H1 (cell line): Measurements from ENCODE around the gene MYH7. TPM values are rescaled to one million over a fixed set of nuclear protein-coding genes. Genes with fewer than 3 reads are reported as not detected.
A peak's percentile ranks its signal among the peaks of the same experiment; 100 is the strongest.

ENCODE experiments used
- CTCF ChIA-PET: fragments of 300-600 bp; sonication (Branson Sonifier 250); formaldehyde crosslinking; loops from one replicate; lab custom pipeline; 2021; ENCODE audit not compliant: partially characterized antibody; lab: Charles Lee
- POLR2A ChIA-PET: fragments of 300-600 bp; sonication (Branson Sonifier 250); formaldehyde crosslinking; loops from one replicate; lab custom pipeline; 2021; ENCODE audit warnings: inconsistent platforms; ENCODE audit not compliant: partially characterized antibody; lab: Charles Lee
- DNase-seq, 2 experiments: peaks; one replicate each; pipeline versions ENCODE4 v3.0.0 to v3.0.0-alpha.2; 2010 to 2022; ENCODE audit warnings: low spot score in 2 of 2, low read depth in 1 of 2, mixed read lengths in 1 of 2
- FAIRE-seq: peaks from 2 replicates; lab custom pipeline; 2011; peaks lifted over from hg19 to GRCh38; lab: Jason Lieb, UNC
- H2AFZ ChIP-seq: 2 replicates; pipeline ENCODE4 v1.8.1; 2012; ENCODE audit warnings: low read length, inconsistent platforms
- H2AK5ac ChIP-seq: 2 replicates; pipeline ENCODE4 v1.6.1; 2013; ENCODE audit warnings: low read depth, low read length
- H2BK120ac ChIP-seq: replicated peaks from 2 replicates; pipeline ENCODE3; 2013; ENCODE audit warnings: low read depth, low read length, inconsistent platforms
- H2BK12ac ChIP-seq: 2 replicates; pipeline ENCODE4 v1.6.1; 2013; ENCODE audit warnings: low read depth, low read length
- H2BK15ac ChIP-seq: 2 replicates; pipeline ENCODE4 v1.6.1; 2013; ENCODE audit warnings: low read length
- H2BK20ac ChIP-seq: 2 replicates; pipeline ENCODE4 v1.6.1; 2013; ENCODE audit warnings: low read length
- H2BK5ac ChIP-seq: 2 replicates; pipeline ENCODE4 v1.6.1; 2013; ENCODE audit warnings: low read depth, low read length
- H3K14ac ChIP-seq: 2 replicates; pipeline ENCODE4 v1.6.1; 2013; ENCODE audit warnings: inconsistent platforms; ENCODE audit not compliant: insufficient read length
- H3K18ac ChIP-seq: 2 replicates; pipeline ENCODE4 v1.6.1; 2013; ENCODE audit warnings: low read length; ENCODE audit errors: extremely low read depth
- H3K23ac ChIP-seq: 2 replicates; pipeline ENCODE4 v1.6.1; 2013; ENCODE audit warnings: inconsistent platforms; ENCODE audit not compliant: insufficient read length
- H3K23me2 ChIP-seq: 2 replicates; pipeline ENCODE4 v1.6.1; 2013; ENCODE audit warnings: low read depth, low read length
- H3K27ac ChIP-seq: 2 replicates; pipeline ENCODE4 v1.6.1; 2011; ENCODE audit warnings: low read depth, low read length, inconsistent platforms
- H3K27me3 ChIP-seq, 4 experiments: replicated peaks in 1 of 4; 1 replicate in 1 of 4; 2 replicates in 3 of 4; pipeline versions ENCODE4 v1.6.1 to v1.8.1; 2011 to 2013; ENCODE audit warnings: low read length in 3 of 4, mild to moderate bottlenecking in 3 of 4, inconsistent platforms in 2 of 4, mixed read lengths in 2 of 4, moderate library complexity in 1 of 4; ENCODE audit not compliant: control insufficient read depth in 3 of 4, insufficient read depth in 3 of 4; ENCODE audit errors: extremely low read depth in 1 of 4
- H3K36me3 ChIP-seq, 4 experiments: 2 replicates each; pipeline versions ENCODE4 v1.6.1 to v1.8.1; 2011 to 2013; ENCODE audit warnings: mild to moderate bottlenecking in 4 of 4, low read length in 3 of 4, moderate library complexity in 2 of 4, control low read depth in 1 of 4, inconsistent platforms in 1 of 4; ENCODE audit not compliant: insufficient read depth in 4 of 4, control insufficient read depth in 2 of 4
- H3K4ac ChIP-seq: replicated peaks from 2 replicates; pipeline ENCODE3; 2013; ENCODE audit warnings: low read length, low read depth, mixed read lengths, inconsistent platforms; ENCODE audit not compliant: insufficient read length
- H3K4me1 ChIP-seq, 4 experiments: replicated peaks in 1 of 4; 1 replicate in 1 of 4; 2 replicates in 3 of 4; pipeline versions ENCODE4 v1.6.1 to v1.8.1; 2011 to 2013; ENCODE audit warnings: low read length in 3 of 4, inconsistent platforms in 2 of 4, mixed read lengths in 1 of 4; ENCODE audit not compliant: insufficient read depth in 4 of 4, control insufficient read depth in 3 of 4
- H3K4me2 ChIP-seq, 2 experiments: 2 replicates each; pipeline versions ENCODE4 v1.6.1 to v1.8.1; 2011 to 2013; ENCODE audit warnings: low read depth in 2 of 2, low read length in 2 of 2, control low read depth in 1 of 2, inconsistent platforms in 1 of 2, mild to moderate bottlenecking in 1 of 2; ENCODE audit not compliant: insufficient read depth in 1 of 2
- H3K4me3 ChIP-seq, 4 experiments: fragments of 200-600, 300-600 bp in 1 of 4; sonication (generic), shearing (Covaris generic), sonication (Bioruptor Twin) in 1 of 4; 2 replicates each; pipeline versions ENCODE4 v1.5.1 to v1.8.1; 2011 to 2016; ENCODE audit warnings: low read length in 4 of 4, low read depth in 3 of 4, control low read depth in 2 of 4, inconsistent platforms in 2 of 4, mild to moderate bottlenecking in 2 of 4, mixed read lengths in 1 of 4, moderate library complexity in 1 of 4; ENCODE audit not compliant: insufficient read depth in 2 of 4; ENCODE audit errors: extremely low read depth in 1 of 4
- H3K56ac ChIP-seq: replicated peaks from 2 replicates; pipeline ENCODE3; 2013; ENCODE audit warnings: low read depth, mild to moderate bottlenecking, mixed read lengths, low read length, inconsistent platforms; ENCODE audit not compliant: insufficient read length
- H3K79me1 ChIP-seq: 2 replicates; pipeline ENCODE4 v1.6.1; 2013; ENCODE audit warnings: low read depth, low read length, control low read depth
- H3K79me2 ChIP-seq, 2 experiments: 2 replicates each; pipeline versions ENCODE4 v1.6.1 to v1.8.1; 2012 to 2013; ENCODE audit warnings: low read length in 2 of 2, mild to moderate bottlenecking in 2 of 2, inconsistent platforms in 1 of 2; ENCODE audit not compliant: insufficient read depth in 2 of 2, control insufficient read depth in 1 of 2
- H3K9ac ChIP-seq, 4 experiments: replicated peaks in 1 of 4; 1 replicate in 1 of 4; 2 replicates in 3 of 4; pipeline versions ENCODE4 v1.6.1 to v1.8.1; 2011 to 2013; ENCODE audit warnings: low read depth in 3 of 4, low read length in 3 of 4, control low read depth in 2 of 4, mild to moderate bottlenecking in 2 of 4, moderate library complexity in 2 of 4, inconsistent platforms in 1 of 4; ENCODE audit errors: extremely low read depth in 1 of 4
- H3K9me3 ChIP-seq, 2 experiments: 2 replicates each; pipeline versions ENCODE4 v1.6.1 to v1.8.1; 2012 to 2013; ENCODE audit warnings: mild to moderate bottlenecking in 2 of 2, moderate library complexity in 2 of 2, control low read depth in 1 of 2, inconsistent platforms in 1 of 2, low read depth in 1 of 2, low read length in 1 of 2, mixed read lengths in 1 of 2; ENCODE audit not compliant: insufficient read depth in 2 of 2
- H4K20me1 ChIP-seq, 2 experiments: replicated peaks in 1 of 2; 2 replicates each; pipeline versions ENCODE3 to v1.8.1; 2011 to 2013; ENCODE audit warnings: inconsistent platforms in 2 of 2, low read length in 2 of 2, mild to moderate bottlenecking in 1 of 2; ENCODE audit not compliant: insufficient read depth in 2 of 2, control insufficient read depth in 1 of 2
- H4K5ac ChIP-seq: 2 replicates; pipeline ENCODE4 v1.6.1; 2013; ENCODE audit warnings: low read length, low read depth, mixed read lengths, inconsistent platforms; ENCODE audit not compliant: insufficient read length
- H4K8ac ChIP-seq: 2 replicates; pipeline ENCODE4 v1.8.0; 2013; ENCODE audit warnings: mild to moderate bottlenecking, moderate library complexity, low read length, inconsistent platforms; ENCODE audit not compliant: insufficient read depth; ENCODE audit errors: extremely low read depth
- H4K91ac ChIP-seq: replicated peaks from 2 replicates; pipeline ENCODE3; 2013; ENCODE audit warnings: low read length, mixed read lengths, inconsistent platforms; ENCODE audit not compliant: insufficient read length
- CEBPB ChIP-seq: IDR thresholded peaks from 2 replicates; pipeline ENCODE4 v1.6.1; 2012; ENCODE audit warnings: low read depth, low read length
- CTBP2 ChIP-seq: IDR thresholded peaks from 2 replicates; pipeline ENCODE4 v1.7.0; 2011; ENCODE audit warnings: borderline replicate concordance, mild to moderate bottlenecking, moderate library complexity, mixed read lengths, low read length; ENCODE audit not compliant: insufficient read depth, insufficient read length
- EGR1 ChIP-seq: IDR thresholded peaks from 2 replicates; pipeline ENCODE4 v1.6.1; 2011; ENCODE audit warnings: low read depth, low read length, borderline replicate concordance
- JUND ChIP-seq: IDR thresholded peaks from 2 replicates; pipeline ENCODE4 v1.6.1; 2011; ENCODE audit warnings: mild to moderate bottlenecking, improper control_type of control experiment, low read length
- TAF7 ChIP-seq: optimal IDR thresholded peaks from 2 replicates; pipeline ENCODE3; 2011; ENCODE audit warnings: low read depth, mild to moderate bottlenecking, inconsistent platforms, low read length, moderate library complexity, borderline replicate concordance
- TEAD4 ChIP-seq: IDR thresholded peaks from 2 replicates; pipeline ENCODE4 v1.6.1; 2012; ENCODE audit warnings: low read depth, low read length, inconsistent platforms, mixed read lengths
- WGBS, 2 experiments: shearing (Covaris generic) in 1 of 2; methylation state at CpG; one replicate each; pipeline versions ENCODE4 v1.1.6 to v1.1.7; 2013 to 2015; ENCODE audit warnings: low lambda C conversion rate in 2 of 2, mixed read lengths in 2 of 2, inconsistent platforms in 1 of 2, low coverage in 1 of 2, missing lambda C conversion rate in 1 of 2; ENCODE audit not compliant: insufficient replicate concordance in 2 of 2, insufficient coverage in 1 of 2, insufficient read length in 1 of 2; ENCODE audit errors: extremely low coverage in 1 of 2, missing lambda C conversion rate in 1 of 2; 5-methylcytosine and 5-hydroxymethylcytosine counted together
- polyA plus RNA-seq, 7 experiments: library from polyadenylated mRNA; depleted of rRNA in 3 of 7; stranded (reverse) in 5 of 7; unstranded in 2 of 7; fragments of >200 nt in 5 of 7; fragments of 200-250 nt in 2 of 7; gene quantifications; 1 replicate in 5 of 7; 2 replicates in 1 of 7; 4 replicates in 1 of 7; pipeline versions ENCODE4 v1.2.1 to v1.2.3, GENCODE V29; 2011 to 2013; ENCODE audit warnings: missing spikeins in 2 of 7, mixed read lengths in 2 of 7
- total RNA-seq: library from RNA; stranded (reverse); fragmentation: NEBNext Ultra II Directional; extraction: Animal tissue kit (Norgen Biotek cat#: 25700); gene quantifications from 2 replicates; pipeline ENCODE4 v1.2.1, GENCODE V29; 2021
- TF ChIP-seq, protein P1 (sequence below): IDR thresholded peaks from 2 replicates; pipeline ENCODE4 v1.6.1; 2012; ENCODE audit warnings: inconsistent platforms
- TF ChIP-seq, protein P2 (sequence below): IDR thresholded peaks from 2 replicates; pipeline ENCODE4 v1.6.1; 2011; ENCODE audit warnings: low read depth, mild to moderate bottlenecking, low read length; ENCODE audit not compliant: insufficient read depth

The MYH7 gene
- total and polyA plus RNA-seq, 2 of the 8 experiments (the other 6 are each of a cell fraction or from before 2014, with no cell fraction given) = not detected

DNA sequence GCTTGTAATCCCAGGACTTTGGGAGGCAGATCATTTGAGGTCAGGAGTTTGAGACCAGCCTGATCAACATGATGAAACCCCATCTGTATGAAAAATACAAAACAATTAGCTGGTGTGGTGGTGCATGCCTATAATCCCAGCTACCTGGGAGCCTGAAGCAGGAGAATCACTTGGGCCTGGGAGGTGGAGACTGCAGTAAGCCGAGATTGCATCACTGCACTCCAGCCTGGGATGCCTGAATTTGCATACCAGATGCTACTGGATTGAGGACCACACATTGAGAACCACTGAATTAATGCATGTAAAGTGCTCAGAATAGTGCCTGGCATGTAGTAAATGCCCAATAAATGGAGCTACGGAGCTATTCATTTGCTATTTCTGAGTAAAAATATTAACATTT, 14.9 kb upstream of the MYH7 start:
- no peak for DNase-seq
- H3K36me3 ChIP-seq = no peaks in the 10 kb centered on the region
- H3K14ac ChIP-seq = no peak overlapping the region
- whole genome bisulfite sequencing, 2 experiments = 77% methylated on average over 2 of the region's 2 CpGs; no CpG with 5 or more reads in 1 of the 2 experiments
- no peaks in the 10 kb centered on the region for H3K23me2 ChIP-seq
- H3K79me1 ChIP-seq = no peaks in the 10 kb centered on the region
- ChIA-PET CTCF (interaction anchor here (0.7 to 2.5 kb wide), 7 partner anchors 11 to 92 kb away, joined by 3 to 11 read pairs (median 3); no protein-coding TSS in a partner anchor), POLR2A (interaction anchor here (1.0 kb wide), 1 partner anchor 13 kb away, joined by 3 read pairs; no protein-coding TSS in a partner anchor)
- H3K9me3 ChIP-seq = no peaks in the 10 kb centered on the region; a peak in 1 of 4 replicates
- no peak overlapping the region for H2AK5ac ChIP-seq
- H3K4me2 ChIP-seq = no peak overlapping the region
- H3K18ac ChIP-seq = no peak overlapping the region
- H3K56ac ChIP-seq = no peak overlapping the region
- no peak overlapping the region for H4K8ac ChIP-seq
- no peaks in the 10 kb centered on the region for H3K79me2 ChIP-seq
- no peak overlapping the region for H2BK15ac ChIP-seq
- no peak overlapping the region for H2BK120ac ChIP-seq
- no peak overlapping the region for H4K5ac ChIP-seq
- H2BK5ac ChIP-seq = no peak overlapping the region
- H3K9ac ChIP-seq = no peak overlapping the region
- H3K27ac ChIP-seq = no peak overlapping the region
- no peak overlapping the region for H4K91ac ChIP-seq
- H3K4ac ChIP-seq = no peak overlapping the region
- H3K27me3 ChIP-seq = no peaks in the 10 kb centered on the region
- no peak overlapping the region for H3K23ac ChIP-seq
- H2AFZ ChIP-seq = no peak overlapping the region
- H2BK12ac ChIP-seq = no peak overlapping the region
- H2BK20ac ChIP-seq = no peak overlapping the region
- TF ChIP-seq CEBPB = peak; percentile 97
- TF ChIP-seq CTBP2 = no peak
- TF ChIP-seq, protein P1, sequence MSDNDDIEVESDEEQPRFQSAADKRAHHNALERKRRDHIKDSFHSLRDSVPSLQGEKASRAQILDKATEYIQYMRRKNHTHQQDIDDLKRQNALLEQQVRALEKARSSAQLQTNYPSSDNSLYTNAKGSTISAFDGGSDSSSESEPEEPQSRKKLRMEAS = no peak
- TF ChIP-seq, protein P2, sequence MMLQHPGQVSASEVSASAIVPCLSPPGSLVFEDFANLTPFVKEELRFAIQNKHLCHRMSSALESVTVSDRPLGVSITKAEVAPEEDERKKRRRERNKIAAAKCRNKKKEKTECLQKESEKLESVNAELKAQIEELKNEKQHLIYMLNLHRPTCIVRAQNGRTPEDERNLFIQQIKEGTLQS = peak; percentile 83
- TF ChIP-seq JUND = 0 out of 2 replicates have a peak, but pooled peaks have one; percentile 21
- TF ChIP-seq TEAD4 = 0 out of 2 replicates have a peak, but pooled peaks have one; percentile 19
- TF ChIP-seq TAF7 = no peak
- no peak for TF ChIP-seq EGR1
- TF ChIP-seq, all 59 proteins: peak for 4
- Histone ChIP-seq H3K4me3 (no peak overlapping the region), H4K20me1 (no peaks in the 10 kb centered on the region), H3K4me1 (peaks cover 0 to 2% (median 0%) of the 10 kb centered on the region in 4 experiments; a peak in 2 of 7 replicates)
- FAIRE-seq = peak; percentile 24
